Right ventricle myocardium inferior (tissue), 1 donor: ENCODE measurements around the gene SMG9. TPM values are rescaled to one million over a fixed set of nuclear protein-coding genes. Genes with fewer than 3 reads are reported as not detected.
"Not testable (repeated sequence)": the region's sequence is repeated elsewhere in the genome, so short reads cannot be mapped to it uniquely, and the experiment has no call there.

Experiments used
- ATAC-seq: fragments of 200-7000 bp; cut with Tn5 transposase; one replicate; pipeline ENCODE4 v1.9.1; 2020; ENCODE audit warnings: mild to moderate bottlenecking, moderate library complexity
- DNase-seq: peaks from one replicate; pipeline ENCODE4 v3.0.0; 2021; ENCODE audit errors: missing footprints
- intact Hi-C: fragments of 100-400 bp; cut with DNase I; formaldehyde crosslinking; loops from one replicate; pipeline ENCODE4 v1.11.0; 2022
- total RNA-seq: library from RNA; stranded (reverse); fragmentation: NEBNext Ultra II Directional; extraction: Animal tissue kit (Norgen Biotek cat#: 25700); gene quantifications from one replicate; pipeline ENCODE4 v1.2.1, GENCODE V29; 2021
- donor health status: DM: no; HTN: yes; CAD: no; lungs with severe emphysema.

Gene SMG9
- total RNA-seq, 1 donor from 2014 or later = 15.7 TPM

GRCh38 chr19:43682824-43683661, 71.7 kb downstream of the SMG9 start:
- DNase-seq (no peak), ATAC-seq (no peak)

GRCh38 chr19:43682269-43682668, 72.5 kb downstream of the SMG9 start:
- DNase-seq, intact Hi-C loops, ATAC-seq: not testable (repeated sequence)

More at GRCh38 chr19:43682824-43683661, 71.7 kb downstream of the SMG9 start:
- intact Hi-C loops = no loop called here

GRCh38 chr19:43681821-43682220, 72.9 kb downstream of the SMG9 start:
- ATAC-seq (no peak), DNase-seq (no peak)
- intact Hi-C loops = no loop called here

GRCh38 chr19:43678512-43679261, 76.1 kb downstream of the SMG9 start:
- intact Hi-C loops = no loop called here
- no peak for ATAC-seq
- no peak for DNase-seq

Other genes with a start within 250 kb of the SMG9 start
- 15.2 TPM for gene ETHE1, start 227.8 kb downstream of the SMG9 start, total RNA-seq
- 1.8 TPM for gene ZNF575, start 221.8 kb downstream of the SMG9 start, total RNA-seq
- gene XRCC1, start 179.4 kb downstream of the SMG9 start, total RNA-seq = 12.2 TPM
- gene PINLYP, start 179.2 kb downstream of the SMG9 start, total RNA-seq = 2.2 TPM
- 16.2 TPM for gene IRGQ, start 158.8 kb downstream of the SMG9 start, total RNA-seq
- gene ZNF576, start 158.4 kb downstream of the SMG9 start, total RNA-seq = 9.3 TPM
- gene SRRM5, start 142.9 kb downstream of the SMG9 start, total RNA-seq = 0.16 TPM
- 32.9 TPM for gene ZNF428, start 135.3 kb downstream of the SMG9 start, total RNA-seq
- 9.7 TPM for gene CADM4, start 115.1 kb downstream of the SMG9 start, total RNA-seq
- gene PLAUR, start 84.8 kb downstream of the SMG9 start, total RNA-seq = 3.8 TPM
- not detected for gene IRGC, start 38.9 kb downstream of the SMG9 start, total RNA-seq
- 0.41 TPM for gene KCNN4, start 26.0 kb upstream of the SMG9 start, total RNA-seq
- 0.92 TPM for gene LYPD5, start 47.5 kb upstream of the SMG9 start, total RNA-seq
- gene ZNF283, start 72.4 kb upstream of the SMG9 start, total RNA-seq = 11.1 TPM
- gene ZNF404, start 129.0 kb upstream of the SMG9 start, total RNA-seq = 7.6 TPM
- 7.8 TPM for gene ZNF45, start 180.3 kb upstream of the SMG9 start, total RNA-seq
- gene ZNF221, start 196.3 kb upstream of the SMG9 start, total RNA-seq = 3.9 TPM
- gene ZNF155, start 229.2 kb upstream of the SMG9 start, total RNA-seq = 7.6 TPM
- 2.1 TPM for gene ZNF230, start 248.0 kb upstream of the SMG9 start, total RNA-seq